Measurements from ENCODE around the gene LRRC1. TPM values are rescaled to one million over a fixed set of nuclear protein-coding genes. Genes with fewer than 3 reads are reported as not detected.

LRRC1 gene
- total and polyA plus RNA-seq, 8 donors = 8.6 to 16.4 (median 10.3) TPM

GRCh38 chr6:53831936-53832660, 37.3 kb downstream of the LRRC1 start:
- ATAC-seq (no peak), DNase-seq (no peak)
- Histone ChIP-seq H3K4me3 (no peak overlapping the region), H3K27me3 (no peaks in the 10 kb centered on the region), H3K27ac (no peak overlapping the region), H3K9me3 (no peaks in the 10 kb centered on the region), H3K4me1 (no peaks in the 10 kb centered on the region), H3K36me3 (no peaks in the 10 kb centered on the region)
- intact Hi-C loops (cut with DNase I) = no loop called here
- TF ChIP-seq CTCF (IDR thresholded peaks at IDR 0.05) = no peak

- Histone ChIP-seq H3K9me3 (no peaks in the 10 kb centered on the region), H3K36me3 (no peaks in the 10 kb centered on the region), H3K4me1 (no peaks in the 10 kb centered on the region), H3K27me3 (no peaks in the 10 kb centered on the region), H3K27ac (no peak overlapping the region), H3K4me3 (no peak overlapping the region)
- TF ChIP-seq CTCF (IDR thresholded peaks at IDR 0.05) = no peak
- ATAC-seq (no peak), DNase-seq (no peak)
- intact Hi-C loops (cut with DNase I) = no loop called here
Measured at GRCh38 chr6:53833155-53833554, 38.4 kb downstream of the LRRC1 start.

- Histone ChIP-seq H3K27ac (no peak overlapping the region), H3K4me3 (no peak overlapping the region), H3K9me3 (no peaks in the 10 kb centered on the region), H3K36me3 (no peaks in the 10 kb centered on the region), H3K4me1 (no peaks in the 10 kb centered on the region), H3K27me3 (no peaks in the 10 kb centered on the region)
- ATAC-seq = no peak
- no peak for TF ChIP-seq CTCF (IDR thresholded peaks at IDR 0.05)
- intact Hi-C loops (cut with DNase I) = no loop called here
- no peak for DNase-seq
Measured at GRCh38 chr6:53834132-53834531, 39.3 kb downstream of the LRRC1 start.

- Histone ChIP-seq H3K4me1 (no peaks in the 10 kb centered on the region), H3K4me3 (no peak overlapping the region), H3K36me3 (no peaks in the 10 kb centered on the region), H3K27ac (no peak overlapping the region), H3K9me3 (peaks cover 0 to 5% of the 10 kb centered on the region in 2 donors), H3K27me3 (no peaks in the 10 kb centered on the region)
- TF ChIP-seq CTCF (IDR thresholded peaks at IDR 0.05) = no peak
- no peak for ATAC-seq
- intact Hi-C loops (cut with DNase I) = no loop called here
- DNase-seq = no peak
Measured at GRCh38 chr6:53837865-53838769, 43.3 kb downstream of the LRRC1 start.

- intact Hi-C loops (cut with DNase I) = no loop called here
- Histone ChIP-seq H3K27ac (no peak overlapping the region), H3K36me3 (no peaks in the 10 kb centered on the region), H3K4me3 (no peak overlapping the region), H3K4me1 (no peaks in the 10 kb centered on the region), H3K9me3 (peaks cover 0 to 5% of the 10 kb centered on the region in 2 donors), H3K27me3 (no peaks in the 10 kb centered on the region)
- no peak for TF ChIP-seq CTCF (IDR thresholded peaks at IDR 0.05)
- DNase-seq (no peak), ATAC-seq (no peak)
Measured at GRCh38 chr6:53840027-53840426, 45.2 kb downstream of the LRRC1 start.

Measured in left lung (tissue), 10 donors.